GM19328 (cell line): Measurements from ENCODE around the gene KIAA2012.

Experiments used
- ATAC-seq: cut with Tn5 transposase; IDR thresholded peaks from one replicate; pipeline ENCODE4 v1.9.1; 2021; ENCODE audit warnings: mild to moderate bottlenecking, moderate library complexity; ENCODE audit not compliant: unreplicated experiment

Gene KIAA2012

DNA sequence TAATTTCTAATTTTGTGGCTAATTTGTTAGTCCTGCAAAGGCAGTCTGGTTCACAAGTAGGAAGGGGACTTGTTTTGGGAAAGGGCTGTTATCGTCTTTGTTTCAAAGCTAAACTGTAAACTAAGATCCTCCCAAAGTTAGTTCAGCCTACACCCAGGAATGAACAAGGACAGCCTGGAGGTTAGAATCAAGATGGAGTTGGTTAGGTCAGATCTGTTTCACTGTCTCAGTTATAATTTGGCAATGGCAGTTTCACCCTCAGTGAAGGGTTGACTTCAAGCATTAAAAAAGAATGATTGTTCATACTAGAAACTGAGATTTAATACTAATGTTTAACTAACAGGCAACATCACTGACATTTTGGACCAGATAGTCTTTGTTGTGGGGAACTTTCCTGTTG, 69.5 kb downstream of the KIAA2012 start:
- ATAC-seq, result no peak

DNA sequence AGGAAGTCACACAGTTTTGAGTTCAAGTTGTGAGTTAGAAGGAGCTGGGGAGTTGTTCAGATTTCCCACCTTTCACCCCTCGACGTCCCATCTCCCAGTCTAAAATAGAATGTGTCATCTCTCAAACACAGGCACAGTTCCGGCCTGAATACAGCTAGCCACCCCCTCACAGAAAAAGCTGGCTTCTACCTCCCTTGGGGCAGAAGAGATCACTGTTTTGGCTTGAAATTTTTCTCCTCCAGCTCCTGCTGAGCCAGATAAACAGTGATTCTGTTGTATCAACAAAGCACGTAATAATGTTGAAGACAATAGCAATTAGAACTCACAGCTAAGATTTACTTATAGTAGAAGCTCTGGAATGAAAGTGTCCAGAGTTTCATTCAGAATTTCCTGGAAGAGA, 74.7 kb downstream of the KIAA2012 start:
- no peak for ATAC-seq

DNA sequence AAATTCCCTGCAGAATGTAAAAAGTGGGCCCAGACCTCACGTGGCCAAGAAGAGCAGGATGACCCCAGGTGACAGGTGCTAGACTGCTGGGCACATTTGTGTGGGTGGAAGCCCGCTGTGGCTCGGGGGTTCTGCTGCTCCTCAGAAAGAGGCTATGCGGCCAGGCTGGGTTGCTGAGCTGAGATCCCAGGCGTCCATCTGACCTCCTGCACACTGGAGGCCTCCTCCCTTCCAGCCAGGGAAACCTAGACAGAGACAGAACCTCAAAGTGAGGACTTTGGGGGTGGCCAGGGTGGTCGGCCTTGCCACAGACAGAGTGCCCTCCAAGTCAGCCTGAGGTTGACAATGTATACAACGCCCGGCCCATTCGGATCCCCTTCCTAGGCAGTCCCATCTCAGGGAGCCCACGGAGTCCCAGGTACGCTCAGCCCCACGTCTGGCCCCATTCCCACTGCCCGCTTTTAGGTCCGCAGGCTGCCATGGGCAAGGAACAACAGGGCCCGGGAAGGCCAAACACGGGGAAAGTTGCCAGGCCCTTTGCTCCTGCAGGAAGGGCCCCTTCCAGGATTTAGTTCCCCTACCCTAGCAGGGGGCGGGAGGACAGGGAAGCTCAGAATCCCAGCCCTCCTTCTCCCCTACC, 75.6 kb downstream of the KIAA2012 start:
- ATAC-seq, result no peak

DNA sequence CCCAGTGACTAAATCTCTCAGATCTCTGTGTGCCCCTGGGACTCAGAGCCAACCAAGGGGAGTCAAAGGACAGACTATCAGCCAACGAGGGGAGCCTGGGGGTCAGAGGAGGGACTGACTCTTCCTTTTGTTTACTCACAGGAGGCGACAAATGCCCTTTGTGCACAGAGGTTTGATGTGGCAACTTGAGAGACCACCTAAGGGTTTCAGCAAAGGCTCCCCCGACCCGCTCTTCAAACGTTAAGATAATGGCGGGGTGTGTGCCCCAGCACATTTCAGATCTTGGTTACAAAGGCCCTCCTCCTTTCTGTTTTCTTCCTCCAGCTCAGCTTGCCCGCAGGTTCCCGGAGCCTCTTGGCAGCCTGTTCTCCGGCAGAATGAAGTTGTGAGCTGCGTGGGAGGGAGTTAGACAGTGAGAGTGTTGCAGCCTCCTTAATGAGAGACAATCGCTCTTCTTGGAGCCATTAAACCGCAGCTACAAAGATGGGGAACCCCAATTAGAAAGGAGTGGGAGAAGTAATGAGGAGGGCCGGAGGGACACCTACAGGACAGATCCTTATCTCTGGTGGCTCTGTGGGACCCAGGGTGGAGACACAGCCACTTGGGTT, 76.2 kb downstream of the KIAA2012 start:
- ATAC-seq, result no peak

DNA sequence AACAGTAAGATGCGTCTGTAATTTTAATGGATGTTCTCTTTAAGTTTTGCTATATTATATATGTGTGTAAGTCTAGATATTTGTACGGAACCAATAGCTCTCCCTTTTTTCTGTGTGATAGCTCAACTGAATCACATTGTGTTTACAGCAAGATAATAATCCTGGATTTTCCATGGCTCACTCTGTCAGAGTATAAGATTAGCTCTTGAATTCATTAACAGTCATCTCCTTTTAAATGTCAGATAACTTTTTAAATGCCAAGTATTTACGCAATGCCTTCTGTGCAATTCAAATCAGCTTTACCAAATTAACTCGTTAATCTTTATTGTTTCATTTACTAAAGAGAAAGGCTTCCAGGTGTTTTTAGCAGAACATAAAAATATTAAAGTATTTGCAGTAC, 76.9 kb downstream of the KIAA2012 start:
- no peak for ATAC-seq

DNA sequence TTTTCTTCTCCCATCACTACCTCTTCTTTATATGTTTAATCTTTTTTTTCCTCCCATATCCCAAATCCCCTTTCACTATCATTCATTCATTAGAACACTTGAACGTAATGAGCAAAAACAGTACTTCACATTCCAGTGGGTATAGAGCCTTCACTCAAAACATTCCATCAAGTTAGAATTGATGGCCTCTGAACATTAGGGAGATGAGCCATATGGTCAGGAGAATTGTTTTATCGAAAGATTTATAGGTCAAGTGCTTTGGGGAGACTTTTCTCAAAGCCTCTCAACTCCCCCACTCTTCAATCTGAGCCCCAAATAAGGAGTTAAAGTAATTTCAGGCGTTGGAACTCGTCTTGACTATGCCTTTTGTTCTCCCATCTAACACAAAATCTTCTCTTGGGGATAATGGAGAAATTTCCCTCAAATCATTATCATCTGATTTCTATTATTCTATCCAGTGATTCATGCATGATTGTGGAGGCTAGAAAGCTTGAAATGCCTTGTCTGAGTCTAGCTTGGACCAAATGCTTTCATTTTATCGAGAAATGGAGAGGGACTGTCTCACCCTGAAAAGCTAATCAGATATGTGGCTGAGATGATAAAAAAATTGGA, 79.2 kb downstream of the KIAA2012 start:
- ATAC-seq, result no peak

DNA sequence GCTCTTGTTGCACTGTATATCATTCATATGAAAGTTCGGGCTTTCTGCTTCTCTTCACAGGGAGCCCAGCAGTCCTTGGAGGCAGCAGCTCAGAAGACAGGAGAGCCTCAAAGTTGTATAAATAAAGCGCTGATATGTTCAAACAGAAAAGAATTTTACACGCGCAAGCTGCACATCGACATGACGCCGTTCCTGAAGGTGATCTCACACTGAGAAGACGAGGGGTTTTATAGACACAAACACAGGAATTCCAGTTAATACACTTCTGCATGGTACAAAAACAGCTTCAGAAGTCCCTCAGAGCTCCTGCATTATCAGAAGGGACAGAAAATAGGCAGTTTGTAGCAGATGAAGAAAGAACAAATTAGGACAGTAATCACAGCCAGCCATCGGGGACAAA, 81.6 kb downstream of the KIAA2012 start:
- no peak for ATAC-seq

DNA sequence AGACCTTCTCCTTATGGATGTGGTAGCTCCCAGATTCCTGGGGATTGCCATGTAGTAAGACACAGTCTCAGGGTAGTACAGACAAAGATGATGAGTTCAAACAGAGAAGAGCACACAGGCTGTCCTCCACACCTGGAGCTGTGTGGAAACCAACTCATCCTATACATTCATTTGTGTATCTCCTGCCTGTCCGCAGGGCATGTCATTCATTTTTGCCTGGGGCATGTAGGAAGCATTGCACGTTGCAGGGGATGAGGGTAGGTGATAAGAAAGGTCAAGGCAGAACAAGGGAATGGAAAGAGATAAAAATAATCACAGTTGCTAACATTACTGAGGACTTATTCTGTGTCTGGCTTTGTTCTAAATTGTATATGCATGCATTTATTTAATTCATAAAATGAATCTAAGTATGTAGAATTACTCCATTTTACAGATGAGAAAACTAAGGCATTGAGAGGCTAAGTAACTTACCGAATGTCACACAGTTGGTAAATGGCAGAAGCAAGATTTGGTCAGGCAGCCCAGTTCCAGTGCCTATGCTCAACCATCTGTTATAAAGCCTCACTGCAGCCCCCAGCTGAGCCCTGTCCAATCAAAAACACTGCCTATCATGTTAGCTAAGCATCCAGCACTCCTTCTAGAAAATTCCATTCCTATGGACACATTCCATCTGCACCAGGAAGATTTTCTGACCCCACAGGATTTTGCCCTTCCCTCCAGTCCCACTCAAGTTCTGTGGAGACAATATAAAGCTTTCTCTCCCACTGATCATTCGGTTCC, 84.3 kb downstream of the KIAA2012 start:
- ATAC-seq, result no peak

DNA sequence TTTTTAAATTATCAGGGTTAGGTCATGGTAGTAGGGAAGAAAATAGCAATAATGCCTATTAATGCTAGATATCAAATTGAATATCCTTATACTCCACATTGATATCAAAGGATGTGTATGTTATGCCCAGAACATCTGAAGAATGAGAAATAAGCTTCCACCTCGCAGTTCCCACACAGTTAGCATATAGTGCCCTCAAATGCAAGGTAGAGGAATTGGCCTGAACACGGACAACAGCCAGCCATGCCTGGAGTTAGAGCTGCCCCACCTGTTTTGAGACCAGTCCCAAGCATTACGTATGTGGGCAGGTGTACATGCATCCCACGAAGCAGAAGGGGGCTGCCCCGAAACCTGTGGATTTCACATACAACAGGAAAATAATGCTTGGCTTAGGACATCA, 85.7 kb downstream of the KIAA2012 start:
- no peak for ATAC-seq

DNA sequence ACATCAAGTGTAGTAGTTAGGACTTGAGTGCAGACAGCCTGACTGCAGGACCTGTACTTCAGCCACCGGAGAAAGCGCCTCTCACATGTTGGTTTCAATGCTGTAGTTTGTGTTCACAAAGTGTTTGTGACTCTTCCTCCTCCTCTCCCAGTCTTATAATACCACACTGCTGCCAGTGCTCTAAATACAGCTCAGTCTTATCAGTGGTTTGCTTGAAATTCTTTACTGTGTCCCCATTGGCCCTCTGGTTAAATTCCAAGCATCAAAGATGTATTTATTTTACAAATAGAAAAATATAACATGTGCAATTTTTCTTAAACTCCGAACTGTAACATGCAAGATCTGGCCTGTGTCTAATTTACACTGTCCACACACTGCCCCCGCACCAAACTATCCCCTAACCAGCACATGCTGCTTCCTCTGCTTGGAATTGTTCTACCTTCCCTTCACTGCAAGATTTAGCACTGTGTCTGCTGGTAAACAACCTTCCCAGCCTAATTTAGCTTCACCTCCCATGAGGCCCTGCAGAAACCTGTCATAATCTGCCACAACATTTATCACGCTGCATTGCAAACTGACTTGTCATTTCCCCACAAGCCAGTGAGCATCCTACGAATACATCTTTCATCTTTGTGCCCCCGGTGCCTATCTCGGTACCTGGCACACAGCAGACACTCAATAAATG, 88.2 kb downstream of the KIAA2012 start:
- ATAC-seq, result no peak

DNA sequence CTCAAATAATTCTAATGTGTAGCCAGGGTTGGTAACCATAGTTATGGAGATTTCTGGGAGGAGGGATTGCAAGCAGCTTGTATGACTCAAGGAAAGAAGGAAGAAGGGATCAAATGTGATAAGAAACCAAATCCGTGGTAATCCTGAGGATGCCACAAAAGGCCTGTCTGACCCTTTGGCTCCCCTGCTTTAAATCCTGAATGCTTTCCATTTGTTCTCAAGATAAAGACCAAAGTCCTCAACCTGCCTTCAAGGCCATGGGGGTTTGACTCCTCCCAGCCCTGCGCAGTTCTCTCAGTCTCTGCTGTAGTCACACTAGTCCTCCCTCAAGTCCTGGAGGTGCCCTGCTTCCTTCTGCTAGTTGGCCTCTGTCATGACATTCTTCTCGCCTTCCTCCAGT, 91.4 kb downstream of the KIAA2012 start:
- ATAC-seq, result no peak

DNA sequence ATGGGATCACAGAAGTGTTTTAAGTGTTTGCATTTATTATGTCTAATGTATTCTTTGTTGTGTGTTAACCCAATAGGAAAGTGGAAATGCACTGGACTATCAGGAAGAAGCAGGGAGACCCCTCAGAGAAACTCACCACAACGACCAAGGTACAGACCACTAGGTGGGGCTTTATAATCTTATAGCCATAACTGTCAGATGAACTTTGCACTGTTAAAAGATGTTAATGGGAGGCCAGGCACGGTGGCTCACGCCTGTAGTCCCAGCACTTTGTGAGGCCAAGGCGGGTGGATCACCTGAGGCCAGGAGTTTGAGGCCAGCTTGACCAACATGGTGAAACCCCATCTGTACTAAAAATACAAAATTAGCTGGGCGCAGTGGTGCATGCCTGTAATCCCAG, 92.2 kb downstream of the KIAA2012 start:
- ATAC-seq, result no peak

DNA sequence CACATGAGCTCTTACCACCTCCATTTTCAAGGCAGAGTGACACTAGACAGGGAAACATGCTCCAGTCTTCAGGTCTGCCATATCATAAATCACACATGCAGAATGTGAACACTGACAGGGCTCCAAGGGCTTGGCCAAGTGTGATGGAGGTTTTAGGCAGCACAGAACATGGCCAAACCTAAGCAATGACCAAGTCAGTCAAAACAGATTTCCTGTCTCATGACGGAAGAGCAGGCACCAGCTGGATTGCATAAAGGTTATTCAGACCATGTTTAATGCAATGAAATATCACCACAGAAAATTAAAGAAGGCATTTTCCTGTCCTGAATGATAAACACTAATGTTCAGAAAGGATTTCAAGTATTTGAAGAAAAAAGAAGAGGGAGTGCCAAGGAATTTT, 92.9 kb downstream of the KIAA2012 start:
- no peak for ATAC-seq

DNA sequence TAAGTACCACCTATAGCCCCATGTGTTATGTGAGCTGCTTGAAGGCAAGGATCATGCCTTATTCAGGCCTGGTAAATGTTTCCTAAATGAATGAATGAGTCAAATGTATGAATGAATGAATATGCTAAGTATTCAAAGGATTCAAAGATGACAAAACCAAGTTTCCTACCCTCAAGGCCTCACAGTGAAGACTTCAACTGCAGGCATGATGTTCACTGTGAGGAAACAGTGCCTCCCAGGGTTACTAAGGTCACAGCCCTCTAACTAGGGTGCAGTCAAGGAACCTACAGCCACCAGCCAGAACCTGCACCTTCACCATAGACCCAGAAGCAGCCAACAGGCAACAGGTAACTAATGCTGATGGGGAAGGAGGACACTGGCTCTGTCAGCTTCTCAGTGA, 96.1 kb downstream of the KIAA2012 start:
- ATAC-seq, result no peak

DNA sequence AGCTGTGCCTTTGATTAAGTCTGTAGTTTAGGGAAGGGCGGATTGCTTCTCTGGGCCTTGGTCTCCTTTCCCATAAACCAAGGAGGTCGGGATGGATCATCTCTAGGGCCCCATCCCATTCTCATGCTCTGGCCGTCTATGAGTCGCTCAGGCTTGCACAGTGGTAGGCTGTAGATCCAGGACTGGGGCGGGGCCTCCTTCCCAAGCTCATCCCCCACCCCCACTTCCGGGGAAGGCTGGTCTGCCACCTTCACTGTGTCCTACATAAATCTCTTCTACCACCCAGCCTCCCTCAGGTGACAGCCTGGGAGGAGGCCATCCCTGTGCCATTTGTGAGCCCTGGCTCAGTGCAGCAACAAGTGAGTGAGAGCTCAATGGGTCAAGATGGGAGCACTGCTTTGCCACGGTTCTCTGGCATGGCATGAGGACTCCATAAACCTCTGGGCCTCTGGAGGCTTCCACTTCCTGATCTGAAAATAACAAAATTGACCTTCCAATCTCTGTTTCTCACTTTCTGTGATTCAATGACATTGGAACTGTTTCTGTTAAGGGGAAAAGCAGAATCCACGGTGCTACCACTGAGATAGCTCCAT, 96.9 kb downstream of the KIAA2012 start:
- ATAC-seq, result no peak

DNA sequence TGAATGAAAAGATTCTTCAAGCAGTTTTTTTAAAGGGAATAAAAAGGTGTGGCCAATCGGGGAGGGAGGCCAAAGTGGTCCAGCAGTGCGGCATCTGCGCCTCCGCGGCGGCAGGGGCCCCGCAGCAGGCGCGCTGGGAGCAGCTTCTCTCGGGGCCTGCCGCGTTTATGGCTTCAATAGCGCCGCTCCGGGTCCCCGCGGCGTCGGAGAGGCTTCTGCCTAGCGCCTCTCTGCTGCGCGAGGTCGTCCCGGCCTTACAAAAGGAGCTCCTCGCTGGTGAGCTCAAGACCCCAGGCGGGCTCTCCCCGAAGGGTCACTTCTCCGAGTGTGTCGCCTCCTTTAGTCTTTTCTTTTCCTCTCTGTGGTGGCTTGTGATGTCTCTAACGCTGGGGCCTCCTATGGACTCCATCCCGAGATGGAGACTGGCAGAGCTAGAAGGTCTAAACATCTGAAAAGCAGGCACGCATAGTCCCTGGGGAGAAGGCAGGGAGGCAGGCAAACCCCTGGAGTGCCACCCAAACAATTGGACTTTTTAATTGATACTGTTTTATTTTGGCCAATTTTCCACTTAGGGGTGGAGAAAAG, 98.3 kb downstream of the KIAA2012 start:
- no peak for ATAC-seq

DNA sequence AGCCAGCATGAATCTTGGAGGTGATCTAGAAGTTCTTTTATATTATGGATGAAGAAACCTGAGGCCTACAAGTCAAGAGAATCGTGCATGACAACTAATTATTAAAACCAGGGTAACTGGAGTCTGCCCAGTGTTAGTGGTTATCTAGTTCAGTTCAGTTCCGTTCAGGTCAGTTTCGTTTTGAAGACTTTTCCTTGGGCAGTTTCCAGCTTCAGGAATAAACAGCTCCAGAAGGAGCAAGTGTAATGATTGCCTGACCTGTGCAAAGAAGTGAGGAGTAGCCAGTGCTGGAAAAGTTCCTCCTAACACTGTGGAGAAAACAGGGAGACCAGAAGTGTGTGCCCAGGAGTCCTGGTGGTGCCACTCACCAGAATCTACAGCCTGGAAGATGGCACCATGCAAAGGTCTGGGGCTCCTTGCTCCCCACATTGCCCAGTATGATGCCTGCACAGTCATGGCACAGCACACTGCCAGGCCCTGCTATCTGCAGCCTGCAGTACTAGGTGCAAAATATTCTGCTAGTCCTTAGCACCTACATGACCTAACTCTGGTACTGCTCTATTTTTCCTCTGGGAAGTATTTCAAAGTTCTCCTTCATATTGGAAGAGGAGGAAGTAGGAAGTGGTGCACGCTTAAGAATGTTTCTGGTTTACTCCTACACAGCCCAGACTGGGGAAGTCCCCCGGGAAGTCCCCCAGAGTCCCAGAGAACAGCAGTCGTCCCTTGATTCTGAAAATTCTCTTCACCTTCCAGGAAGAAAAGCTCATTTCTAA, 99.6 kb downstream of the KIAA2012 start:
- no peak for ATAC-seq

DNA sequence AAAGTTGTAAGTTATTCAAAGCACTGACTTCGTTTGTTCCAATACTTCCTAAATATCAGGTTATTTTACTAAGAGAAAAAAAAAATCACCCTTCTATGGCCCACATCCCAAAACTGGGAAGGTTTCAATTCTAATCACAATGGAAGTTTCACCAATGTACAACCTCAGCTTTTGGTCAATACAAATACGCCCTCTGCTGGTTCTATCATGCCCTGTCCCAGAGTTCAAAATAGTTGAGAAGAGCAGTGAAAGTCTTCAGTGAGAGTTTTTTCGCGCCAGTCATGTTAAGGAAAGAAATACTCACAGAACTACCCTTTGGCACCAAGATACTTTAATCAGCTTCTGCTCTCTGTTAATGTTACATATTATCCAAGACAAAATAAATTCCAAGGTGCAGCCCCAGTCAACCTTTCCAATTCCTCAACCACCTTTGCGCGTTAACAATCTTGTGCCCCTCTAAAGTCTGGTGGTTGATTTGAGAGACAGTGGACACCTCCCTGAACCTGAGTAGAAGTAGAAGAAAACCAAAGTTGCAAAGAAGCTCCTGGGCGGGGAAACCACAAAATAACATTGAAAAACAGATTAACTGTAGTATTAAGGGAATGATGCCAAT, 105.4 kb downstream of the KIAA2012 start:
- no peak for ATAC-seq

DNA sequence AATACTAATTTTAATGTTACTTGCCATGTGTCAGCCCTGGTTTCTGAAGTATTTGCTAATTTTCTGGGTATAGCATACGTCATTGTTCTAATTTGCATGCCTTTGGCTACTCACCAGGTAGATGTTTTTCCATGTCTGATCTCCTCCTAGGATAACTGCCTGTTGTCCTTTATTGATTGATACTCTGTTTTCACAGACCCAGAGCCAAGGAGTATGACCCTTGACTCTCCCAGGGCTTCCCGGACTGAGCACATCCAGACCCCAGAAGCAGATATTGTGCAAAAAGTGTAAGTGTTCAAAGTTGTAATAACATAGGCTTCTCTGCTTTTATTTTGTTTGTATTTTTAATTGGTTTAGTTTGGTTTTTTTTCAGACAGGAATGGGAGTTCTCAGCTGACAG, 111.5 kb downstream of the KIAA2012 start:
- ATAC-seq, result no peak
